DMS53 treated with DMSO at 0.1 percent for 48 hours (cell line): ENCODE data around the gene GRHL3.

Source experiments
- DNase-seq: peaks from one replicate; lab custom pipeline; 2025; ENCODE audit not compliant: unreplicated experiment; lab: John Stamatoyannopoulos, UW

GRHL3 gene

GRCh38 chr1:24340770-24341169 is 21.6 kb downstream of the GRHL3 start:
- DNase-seq = no peak

- no peak for DNase-seq
Observed at GRCh38 chr1:24341260-24341659, 22.1 kb downstream of the GRHL3 start.

GRCh38 chr1:24343412-24344089 is 24.4 kb downstream of the GRHL3 start:
- no peak for DNase-seq

- no peak for DNase-seq
Observed at GRCh38 chr1:24344090-24344742, 25.1 kb downstream of the GRHL3 start.

DNA sequence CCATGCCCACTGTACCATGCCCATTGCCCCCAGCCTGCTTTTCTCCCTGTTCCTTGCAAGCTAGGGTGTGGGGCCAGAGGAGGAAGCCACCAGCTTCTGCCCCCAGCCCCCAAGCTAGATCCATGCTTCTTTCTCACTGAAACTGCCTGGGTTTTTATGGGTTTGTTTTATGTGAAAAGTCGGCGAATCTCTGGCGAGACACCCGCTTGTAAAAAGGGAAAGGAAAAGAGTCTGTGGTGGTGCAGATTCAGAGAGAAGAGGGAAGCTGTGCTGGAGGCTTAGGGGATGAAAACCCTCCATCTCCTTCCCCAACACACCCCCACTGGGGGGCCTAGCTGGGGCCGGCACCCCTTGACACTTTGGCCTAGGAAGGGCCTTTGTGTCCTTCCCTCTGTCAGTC is 26.2 kb downstream of the GRHL3 start:
- DNase-seq = no peak

DNA sequence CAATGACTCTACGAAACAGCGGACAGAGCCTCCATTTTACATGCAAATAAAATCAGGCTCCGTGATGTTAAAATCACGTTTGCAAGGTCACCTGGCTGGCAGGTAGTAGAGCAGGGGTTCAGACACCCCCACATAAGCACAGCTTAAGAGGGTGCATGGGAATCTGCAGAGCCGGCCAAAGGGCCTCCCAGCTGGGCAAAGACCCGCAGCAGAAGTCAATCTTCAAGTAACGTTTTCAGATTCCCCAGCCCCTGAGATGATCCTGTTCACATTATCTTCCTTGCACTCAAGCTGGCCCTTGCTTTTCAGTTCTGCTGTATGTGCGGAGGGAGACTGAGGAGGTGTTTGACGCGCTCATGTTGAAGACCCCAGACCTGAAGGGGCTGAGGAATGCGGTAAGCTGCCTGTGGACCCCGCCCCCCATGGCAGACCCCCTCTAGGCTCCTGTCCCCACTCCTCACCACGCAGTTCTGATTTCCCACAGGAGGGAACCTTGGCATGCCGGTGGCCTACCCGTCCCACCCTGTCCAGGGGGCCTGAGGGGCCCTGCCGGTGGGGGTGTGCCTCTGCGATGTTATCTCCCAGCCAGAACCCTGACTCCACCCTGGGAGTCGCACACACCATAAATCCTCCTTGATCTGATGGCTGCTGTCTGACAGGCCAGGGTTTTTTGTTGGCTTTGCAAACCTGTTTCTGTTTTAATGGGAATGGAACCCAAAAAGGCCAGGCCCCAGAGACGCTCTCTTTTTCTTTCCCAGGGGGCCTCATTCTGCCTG is 28.2 kb downstream of the GRHL3 start:
- no peak for DNase-seq

GRCh38 chr1:24348196-24348595 is 29.0 kb downstream of the GRHL3 start:
- no peak for DNase-seq

- DNase-seq = no peak
Observed at GRCh38 chr1:24349891-24350290, 30.7 kb downstream of the GRHL3 start.

DNA sequence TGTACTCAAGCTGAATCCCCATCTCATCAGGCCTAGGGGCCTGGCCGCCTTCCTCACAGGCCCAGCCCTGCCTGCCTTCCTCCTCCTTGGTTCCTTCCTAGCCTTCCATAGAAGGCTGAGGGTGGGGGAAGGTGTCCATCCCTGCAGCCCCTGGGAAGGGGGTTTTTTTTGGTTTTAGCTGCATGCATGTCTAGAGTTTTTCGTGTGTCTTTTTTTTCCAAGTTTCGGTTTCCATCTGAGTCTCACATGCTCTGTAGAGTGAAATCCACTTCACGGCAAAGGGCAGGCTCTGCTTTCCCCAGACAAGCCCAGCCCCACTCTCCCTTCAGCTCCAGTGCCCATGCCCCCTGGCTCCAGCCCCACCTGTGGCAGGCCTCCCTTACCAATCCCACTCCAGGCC is 32.1 kb downstream of the GRHL3 start:
- no peak for DNase-seq

- DNase-seq = no peak
Observed at GRCh38 chr1:24351918-24352627, 32.9 kb downstream of the GRHL3 start.

GRCh38 chr1:24353292-24353891 is 34.2 kb downstream of the GRHL3 start:
- no peak for DNase-seq

DNA sequence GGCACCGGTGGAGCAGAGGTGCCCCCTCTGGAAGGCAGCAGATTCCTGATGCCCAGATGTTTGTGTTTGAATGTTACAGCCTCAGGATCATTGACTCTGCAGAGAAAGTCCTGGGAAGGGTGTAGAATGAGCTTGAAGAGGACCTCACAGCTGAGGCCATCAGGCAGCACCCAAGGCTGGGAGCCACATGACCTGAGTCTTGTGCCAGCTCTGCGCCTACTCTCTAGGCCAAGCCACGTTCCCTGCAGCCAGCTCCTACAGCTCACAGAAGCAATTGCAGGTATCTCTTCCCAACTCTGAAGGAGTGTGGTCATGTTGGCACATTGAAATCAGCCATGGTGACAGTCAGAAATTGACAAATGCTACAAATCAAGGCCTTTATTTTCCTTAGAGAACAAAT is 36.3 kb downstream of the GRHL3 start:
- no peak for DNase-seq

- DNase-seq = no peak
Observed at GRCh38 chr1:24357038-24357437, 37.9 kb downstream of the GRHL3 start.

- no peak for DNase-seq
Observed at GRCh38 chr1:24360681-24361080, 41.5 kb downstream of the GRHL3 start.

DNA sequence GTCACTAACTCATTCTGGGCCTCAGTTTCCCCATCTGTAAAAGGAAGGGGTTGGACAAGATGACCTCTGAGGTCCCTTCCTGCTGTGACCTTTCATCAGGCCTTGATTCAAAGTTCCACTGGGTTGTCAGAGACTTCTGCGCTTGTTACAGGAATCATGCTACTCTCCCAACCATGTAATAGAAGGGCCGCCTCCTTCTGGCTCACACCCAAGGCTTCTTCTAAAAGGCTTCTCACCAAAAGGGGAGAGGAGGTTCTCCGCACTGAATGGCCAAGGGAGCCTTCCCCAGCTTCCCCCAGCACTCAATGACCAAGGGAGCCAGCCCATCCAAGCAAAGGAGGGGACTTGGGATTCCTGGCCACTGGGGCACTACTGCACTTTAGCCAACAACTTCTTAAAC is 42.7 kb downstream of the GRHL3 start:
- no peak for DNase-seq

DNA sequence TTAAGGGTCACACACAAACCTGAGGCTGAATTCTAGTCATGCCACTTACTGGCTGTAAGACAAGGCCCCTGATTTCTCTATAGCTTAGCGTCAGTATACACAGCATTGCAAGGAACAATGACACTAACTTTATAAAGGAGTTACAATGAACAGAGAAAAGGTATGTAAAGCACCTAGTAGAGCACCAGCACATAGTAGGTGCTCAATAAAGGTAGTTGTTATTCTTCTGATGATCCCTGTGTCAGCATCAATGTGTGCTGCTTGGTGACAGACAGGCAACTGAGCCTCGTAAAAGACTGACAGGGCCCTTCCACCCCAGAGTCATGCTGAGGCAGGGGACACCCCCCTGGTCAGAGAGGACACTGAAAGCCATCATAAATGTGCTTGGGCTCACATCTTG is 43.2 kb downstream of the GRHL3 start:
- DNase-seq = no peak

DNA sequence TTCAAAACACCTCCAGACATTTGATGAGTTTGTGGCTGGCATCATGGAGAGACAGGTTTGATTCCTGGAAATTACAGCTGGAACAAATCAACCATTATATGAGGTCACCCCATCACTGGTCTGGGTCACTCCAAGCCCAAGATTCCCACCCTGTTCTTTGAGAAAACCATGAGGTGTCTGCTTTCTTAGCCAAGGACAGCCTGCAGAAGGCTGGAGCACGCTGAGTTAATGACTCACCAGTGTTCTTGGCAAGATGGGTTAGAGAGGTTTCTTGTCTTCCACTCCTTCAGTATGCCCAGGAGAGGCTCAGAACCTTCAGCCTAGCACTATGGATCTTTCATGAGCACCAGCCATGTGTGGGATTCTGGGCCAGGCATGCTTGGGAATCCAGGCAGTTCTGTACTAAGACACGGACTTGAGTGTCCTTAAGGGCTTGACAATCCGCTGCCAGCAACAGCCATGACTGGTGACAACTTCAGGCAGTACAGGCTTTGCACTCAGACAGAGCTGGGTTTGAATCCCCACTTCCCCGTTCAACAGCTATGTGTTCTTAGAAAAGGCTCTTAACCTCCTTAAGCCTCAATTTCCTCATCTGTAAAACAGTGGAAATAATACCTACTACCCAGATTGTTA is 43.9 kb downstream of the GRHL3 start:
- no peak for DNase-seq

DNA sequence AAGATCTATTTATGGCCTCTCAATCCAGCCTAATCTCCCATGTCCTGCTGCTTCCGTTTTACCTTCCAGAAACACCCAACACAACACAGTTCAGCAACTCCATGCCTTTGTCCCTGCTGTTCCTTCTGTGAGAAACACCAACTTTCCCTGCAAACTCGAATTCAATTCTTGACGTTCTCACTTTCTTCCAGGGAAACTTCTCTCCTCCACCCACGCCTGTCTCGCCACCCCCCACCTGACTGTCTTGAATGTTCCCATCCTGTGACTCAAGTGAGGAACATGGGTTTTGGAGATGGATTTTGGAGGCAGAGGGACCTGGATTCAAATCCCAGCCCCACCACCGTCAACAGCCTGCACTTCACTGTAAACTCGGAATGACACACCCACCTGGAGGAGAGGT is 44.8 kb downstream of the GRHL3 start:
- DNase-seq = no peak

- DNase-seq = no peak
Observed at GRCh38 chr1:24364605-24364974, 45.4 kb downstream of the GRHL3 start.

DNA sequence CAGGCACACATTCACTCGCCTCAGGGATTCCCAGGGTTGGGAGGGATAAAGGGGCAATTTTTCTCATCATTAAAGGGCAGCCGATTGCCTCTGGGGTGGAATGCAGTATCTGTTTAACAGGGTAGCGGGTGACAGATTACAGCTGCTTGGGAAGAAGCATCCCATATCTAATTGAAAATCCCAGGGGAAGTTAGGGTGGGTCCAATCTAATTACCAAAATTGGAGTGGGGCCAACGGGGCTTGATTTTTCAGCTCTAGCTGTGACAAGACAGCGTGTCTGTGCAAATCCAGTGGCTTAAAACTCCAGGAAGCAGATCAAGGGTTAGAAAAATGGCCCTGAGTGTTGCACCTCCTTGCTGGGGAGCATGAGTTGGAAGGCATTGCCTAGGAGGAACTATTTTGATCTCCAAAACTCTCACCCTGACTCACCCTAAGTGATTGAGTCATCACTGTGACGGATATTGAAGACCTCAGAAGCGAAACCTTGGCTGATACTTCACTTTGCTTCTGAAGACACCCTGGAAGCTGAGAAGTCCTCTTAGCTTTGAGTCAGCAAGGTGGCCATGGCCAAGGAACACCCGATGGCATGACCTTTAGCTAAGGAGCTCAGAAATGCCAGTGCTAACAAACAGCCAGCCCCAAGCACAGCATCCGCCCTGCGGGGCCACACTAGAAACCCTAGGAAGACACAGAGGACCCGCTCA is 46.0 kb downstream of the GRHL3 start:
- no peak for DNase-seq
